Gastrocnemius medialis (tissue), 4 donors: ENCODE results near the gene TPRKB.
"Not testable (repeated sequence)": the region's sequence is repeated elsewhere in the genome, so short reads cannot be mapped to it uniquely, and the experiment has no call there.

ENCODE experiments used
- POLR2A ChIP-seq, 2 donors: fragments of 450-650 bp; IDR thresholded peaks; one replicate each; pipeline ENCODE4 v1.6.1; 2017; ENCODE audit warnings: antibody characterized with exemption in 2 of 2, mild to moderate bottlenecking in 2 of 2, moderate library complexity in 2 of 2
- TF ChIP-seq, protein P1 (sequence below), 5 experiments: fragments of 450-650 bp in 3 of 5; fragments of 200-600 bp in 2 of 5; sonication (generic) in 2 of 5; IDR thresholded peaks in 4 of 5; conservative IDR thresholded peaks in 1 of 5; 1 replicate in 4 of 5; 2 replicates in 1 of 5; pipeline ENCODE4 v1.5.1; 2016 to 2019; ENCODE audit warnings: antibody characterized with exemption in 5 of 5, mild to moderate bottlenecking in 3 of 5, moderate library complexity in 3 of 5

DNA sequence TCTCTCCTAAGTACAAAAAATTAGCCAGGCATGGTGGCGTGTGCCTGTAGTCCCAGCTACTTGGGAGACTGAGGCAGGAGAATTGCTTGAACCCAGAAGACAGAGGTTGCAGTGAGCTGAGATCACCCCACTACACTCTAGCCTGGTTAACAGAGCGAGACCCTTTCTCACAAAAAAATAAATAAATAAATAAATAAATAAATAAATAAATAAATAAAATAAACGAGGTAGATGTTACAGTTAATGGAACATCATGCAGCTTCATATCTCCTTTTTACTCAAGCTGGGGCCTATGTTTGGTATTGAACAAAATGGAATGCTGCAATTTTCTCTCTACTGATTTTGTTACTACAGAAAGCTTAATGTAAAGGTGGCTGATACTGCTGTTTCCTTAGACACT lies 40.6 kb downstream of the TPRKB start:
- not testable (repeated sequence) for TF ChIP-seq POLR2A (IDR thresholded peaks at IDR 0.05)
- TF ChIP-seq, protein P1, sequence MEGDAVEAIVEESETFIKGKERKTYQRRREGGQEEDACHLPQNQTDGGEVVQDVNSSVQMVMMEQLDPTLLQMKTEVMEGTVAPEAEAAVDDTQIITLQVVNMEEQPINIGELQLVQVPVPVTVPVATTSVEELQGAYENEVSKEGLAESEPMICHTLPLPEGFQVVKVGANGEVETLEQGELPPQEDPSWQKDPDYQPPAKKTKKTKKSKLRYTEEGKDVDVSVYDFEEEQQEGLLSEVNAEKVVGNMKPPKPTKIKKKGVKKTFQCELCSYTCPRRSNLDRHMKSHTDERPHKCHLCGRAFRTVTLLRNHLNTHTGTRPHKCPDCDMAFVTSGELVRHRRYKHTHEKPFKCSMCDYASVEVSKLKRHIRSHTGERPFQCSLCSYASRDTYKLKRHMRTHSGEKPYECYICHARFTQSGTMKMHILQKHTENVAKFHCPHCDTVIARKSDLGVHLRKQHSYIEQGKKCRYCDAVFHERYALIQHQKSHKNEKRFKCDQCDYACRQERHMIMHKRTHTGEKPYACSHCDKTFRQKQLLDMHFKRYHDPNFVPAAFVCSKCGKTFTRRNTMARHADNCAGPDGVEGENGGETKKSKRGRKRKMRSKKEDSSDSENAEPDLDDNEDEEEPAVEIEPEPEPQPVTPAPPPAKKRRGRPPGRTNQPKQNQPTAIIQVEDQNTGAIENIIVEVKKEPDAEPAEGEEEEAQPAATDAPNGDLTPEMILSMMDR (IDR thresholded peaks at IDR 0.05 in 4 of 5, conservative IDR thresholded peaks at IDR 0.05 in 1 of 5), result not testable (repeated sequence)
